HEK293T (cell line): Measurements from ENCODE around the gene ABL2.
"Not testable (repeated sequence)": the region's sequence is repeated elsewhere in the genome, so short reads cannot be mapped to it uniquely, and the experiment has no call there.

Source experiments
- CTCF ChIA-PET: fragments of 350-600 bp; formaldehyde crosslinking; extraction: SDS; loops from one replicate; lab custom pipeline; 2021; ENCODE audit warnings: antibody characterized with exemption, inconsistent platforms; lab: Yijun Ruan, JAX
- POLR2A ChIA-PET: fragments of 350-600 bp; formaldehyde crosslinking; extraction: SDS; loops from one replicate; lab custom pipeline; 2020; ENCODE audit warnings: antibody characterized with exemption, inconsistent platforms; lab: Yijun Ruan, JAX
- DNase-seq: peaks from one replicate; pipeline ENCODE4 v3.0.0; 2012; ENCODE audit warnings: mixed read lengths; ENCODE audit errors: extremely low spot score
- ARNT ChIP-seq: fragments of 450-650 bp; IDR thresholded peaks from 2 replicates; pipeline ENCODE4 v1.6.1; 2017; ENCODE audit warnings: mild to moderate bottlenecking
- BHLHE40 ChIP-seq: fragments of 450-650 bp; IDR thresholded peaks from 2 replicates; pipeline ENCODE4 v1.6.1; 2016; ENCODE audit warnings: mild to moderate bottlenecking, moderate library complexity, borderline replicate concordance
- CTBP1 ChIP-seq: fragments of 450-650 bp; IDR thresholded peaks from 2 replicates; pipeline ENCODE4 v1.6.1; 2016; ENCODE audit warnings: borderline replicate concordance
- ELF4 ChIP-seq: fragments of 450-650 bp; IDR thresholded peaks from 2 replicates; pipeline ENCODE4 v1.6.1; 2017; ENCODE audit warnings: antibody characterized with exemption
- FOXA1 ChIP-seq: fragments of 450-650 bp; IDR thresholded peaks from 2 replicates; pipeline ENCODE4 v1.6.1; 2016; ENCODE audit warnings: mild to moderate bottlenecking
- FOXK2 ChIP-seq: fragments of 450-650 bp; IDR thresholded peaks from 2 replicates; pipeline ENCODE4 v1.6.1; 2016; ENCODE audit warnings: mild to moderate bottlenecking
- FOXM1 ChIP-seq: fragments of 450-650 bp; IDR thresholded peaks from 2 replicates; pipeline ENCODE4 v1.6.1; 2017; ENCODE audit warnings: mild to moderate bottlenecking, borderline replicate concordance
- HDGF ChIP-seq: fragments of 450-650 bp; IDR thresholded peaks from 2 replicates; pipeline ENCODE4 v1.6.1; 2017; ENCODE audit warnings: antibody characterized with exemption, borderline replicate concordance
- L3MBTL2 ChIP-seq: fragments of 450-650 bp; conservative IDR thresholded peaks from 2 replicates; pipeline ENCODE4 v1.6.1; 2016; ENCODE audit warnings: mild to moderate bottlenecking
- LEF1 ChIP-seq: fragments of 450-650 bp; IDR thresholded peaks from 2 replicates; pipeline ENCODE4 v1.6.1; 2017; ENCODE audit warnings: mild to moderate bottlenecking, borderline replicate concordance
- NFRKB ChIP-seq: fragments of 450-650 bp; IDR thresholded peaks from 2 replicates; pipeline ENCODE4 v1.6.1; 2016; ENCODE audit warnings: mild to moderate bottlenecking, moderate library complexity
- PKNOX1 ChIP-seq: fragments of 450-650 bp; IDR thresholded peaks from 2 replicates; pipeline ENCODE4 v1.6.1; 2016
- SP1 ChIP-seq: fragments of 450-650 bp; IDR thresholded peaks from 2 replicates; pipeline ENCODE4 v1.6.1; 2017
- SUZ12 ChIP-seq: fragments of 450-650 bp; IDR thresholded peaks from 2 replicates; pipeline ENCODE4 v1.6.1; 2016; ENCODE audit warnings: mild to moderate bottlenecking
- TARDBP ChIP-seq: fragments of 450-650 bp; IDR thresholded peaks from 2 replicates; pipeline ENCODE4 v1.6.1; 2016
- ZNF384 ChIP-seq: fragments of 450-650 bp; IDR thresholded peaks from 2 replicates; pipeline ENCODE4 v1.6.1; 2016

ABL2 gene

DNA sequence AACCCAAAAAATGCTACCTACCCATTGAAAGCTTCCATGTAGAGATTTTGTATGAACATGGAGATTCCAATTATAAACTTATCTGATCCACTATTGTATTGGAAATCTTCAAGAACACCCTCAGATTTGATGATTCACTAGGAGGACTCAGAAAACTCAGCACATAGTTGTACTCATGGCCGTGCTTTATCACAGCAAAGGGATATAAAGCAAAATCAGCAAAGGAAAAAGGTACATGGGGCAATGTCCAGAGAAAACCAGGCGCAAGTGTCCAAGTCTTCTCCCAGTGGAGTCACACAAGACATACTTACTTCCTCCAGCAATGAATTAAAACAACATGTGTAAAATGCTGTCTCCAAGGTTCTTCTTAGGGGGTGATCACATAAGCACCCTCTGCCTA lies 28.9 kb downstream of the ABL2 start:
- TF ChIP-seq NFRKB (no peak), FOXA1 (no peak), PKNOX1 (no peak), CTBP1 (no peak), ARNT (no peak), SUZ12 (no peak), ELF4 (no peak), TARDBP (no peak)
- CTCF ChIA-PET = no interaction called here

DNA sequence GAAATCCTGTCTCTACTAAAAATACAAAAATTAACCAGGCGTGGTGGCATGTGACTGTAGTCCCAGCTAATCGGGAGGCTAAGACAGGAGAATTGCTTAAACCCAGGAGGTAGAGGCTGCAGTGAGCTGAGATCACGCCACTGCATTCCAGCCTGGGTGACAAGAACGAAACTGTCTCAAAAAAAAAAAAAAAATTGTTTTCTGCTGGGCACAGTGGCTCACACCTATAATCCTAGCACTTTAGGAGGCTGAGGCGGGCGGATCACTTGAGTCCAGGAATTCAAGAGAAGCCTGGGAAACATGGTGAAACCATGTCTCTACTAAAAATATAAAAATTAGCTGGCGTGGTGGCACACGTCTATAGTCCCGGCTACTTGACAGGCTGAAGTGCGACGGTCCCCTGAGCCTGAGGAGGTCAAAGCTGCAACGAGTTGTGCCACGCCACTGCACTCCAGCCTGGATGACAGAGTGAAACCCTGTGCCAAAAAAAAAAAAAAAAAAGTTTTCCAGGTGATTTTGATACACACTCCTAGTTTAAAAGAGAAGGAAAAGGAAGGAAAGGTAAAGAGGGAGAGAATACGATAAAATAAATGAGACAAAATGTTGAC lies 31.7 kb downstream of the ABL2 start:
- TF ChIP-seq L3MBTL2 (no peak), FOXK2 (no peak), PKNOX1 (no peak), FOXA1 (no peak), LEF1 (no peak), FOXM1 (no peak), SUZ12 (no peak), CTBP1 (no peak), NFRKB (no peak), ZNF384 (no peak), TARDBP (no peak), ELF4 (no peak), HDGF (no peak), ARNT (no peak), SP1 (no peak), BHLHE40 (no peak)
- ChIA-PET CTCF (interaction anchor here (0.6 kb wide), 1 partner anchor 174 kb away, joined by 5 read pairs; no protein-coding TSS in a partner anchor), POLR2A (no interaction called here)
- no peak for DNase-seq

More for the DNA sequence above, 28.9 kb downstream of the ABL2 start:
- DNase-seq = no peak
- POLR2A ChIA-PET = no interaction called here

DNA sequence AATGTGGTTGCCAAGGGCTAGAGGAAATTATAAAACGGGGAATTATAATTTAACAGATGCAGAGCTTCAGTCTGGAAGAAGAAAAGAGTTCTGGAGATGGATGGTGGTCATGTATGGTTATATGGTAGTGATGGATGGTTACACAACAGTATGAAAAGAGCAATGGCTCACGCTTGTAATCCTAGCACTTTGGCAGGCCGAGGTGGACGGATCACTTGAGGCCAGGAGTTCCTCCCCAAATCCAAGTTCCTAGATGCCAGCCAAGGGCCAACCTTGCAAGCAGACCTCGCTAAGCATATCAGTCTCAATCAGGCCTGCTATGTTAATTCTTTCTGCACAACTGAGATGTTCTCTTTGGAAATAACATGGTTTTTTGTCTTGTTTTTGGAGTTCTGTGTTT lies 33.6 kb downstream of the ABL2 start:
- POLR2A ChIA-PET, DNase-seq, CTCF ChIA-PET: not testable (repeated sequence)

GRCh38 chr1:179195376-179195775 lies 34.1 kb downstream of the ABL2 start:
- ChIA-PET POLR2A (no interaction called here), CTCF (no interaction called here)
- no peak for DNase-seq
- TF ChIP-seq L3MBTL2 = no peak
- TF ChIP-seq LEF1 = no peak
- no peak for TF ChIP-seq FOXM1
- no peak for TF ChIP-seq BHLHE40
- no peak for TF ChIP-seq FOXK2
- TF ChIP-seq SUZ12 = no peak
- no peak for TF ChIP-seq ARNT
- TF ChIP-seq SP1 = no peak
- no peak for TF ChIP-seq NFRKB
- TF ChIP-seq HDGF = no peak
- TF ChIP-seq ZNF384 = no peak
- no peak for TF ChIP-seq FOXA1
- no peak for TF ChIP-seq PKNOX1
- TF ChIP-seq ELF4 = no peak
- TF ChIP-seq TARDBP = no peak
- no peak for TF ChIP-seq CTBP1

- CTCF ChIA-PET = interaction anchor here (0.8 to 1.1 kb wide), 2 partner anchors 73 kb away, joined by 5 to 6 read pairs; no protein-coding TSS in a partner anchor
- TF ChIP-seq PKNOX1 (0 out of 2 replicates have a peak, but pooled peaks have one; percentile 9), SUZ12 (no peak)
- no peak for DNase-seq
- POLR2A ChIA-PET = no interaction called here
Observed at GRCh38 chr1:179194068-179194537, 35.4 kb downstream of the ABL2 start.

DNA sequence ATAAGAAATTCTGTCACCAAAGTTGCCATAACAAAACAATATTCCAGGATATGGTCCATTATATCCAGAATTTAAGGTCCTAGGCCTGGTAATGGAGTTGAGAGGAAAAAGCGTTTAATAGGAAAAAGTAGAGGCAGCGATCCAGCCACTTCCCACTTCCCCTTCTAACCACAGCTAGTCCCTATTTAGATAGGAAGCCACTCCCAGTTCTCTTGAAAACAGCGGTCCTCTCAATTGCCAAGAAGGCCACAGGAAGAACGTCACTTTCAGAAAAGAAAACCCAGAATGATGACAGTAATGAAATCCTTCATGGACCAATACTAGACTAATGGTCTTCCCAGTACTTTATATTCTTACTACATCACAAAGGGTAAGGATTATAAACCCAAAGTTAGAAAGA lies 38.6 kb downstream of the ABL2 start:
- ChIA-PET CTCF (interaction anchor here (0.5 kb wide), 1 partner anchor 9 kb away, joined by 3 read pairs; no protein-coding TSS in a partner anchor), POLR2A (no interaction called here)
- no peak for DNase-seq
- TF ChIP-seq HDGF (no peak), PKNOX1 (no peak), TARDBP (no peak)
